Right atrium auricular region (tissue), 2 donors: ENCODE data around the gene SORCS3. TPM values are rescaled to one million over a fixed set of nuclear protein-coding genes. Genes with fewer than 3 reads are reported as not detected.
"Not testable (repeated sequence)": the region's sequence is repeated elsewhere in the genome, so short reads cannot be mapped to it uniquely, and the experiment has no call there.

Experiments used
- DNase-seq: peaks from one replicate; pipeline ENCODE4 v3.0.0-alpha.2; 2019; ENCODE audit warnings: low spot score
- H3K27ac ChIP-seq, 2 donors: fragments of 200-600 bp; sonication (generic); 1 replicate in 1 of 2; 2 replicates in 1 of 2; pipeline ENCODE4 v1.5.1; 2016 to 2019
- H3K27me3 ChIP-seq, 2 donors: fragments of 200-600 bp; sonication (generic); one replicate each; pipeline versions ENCODE4 v1.5.1 to v1.6.0; 2017 to 2019
- H3K36me3 ChIP-seq: fragments of 200-600 bp; sonication (generic); one replicate; pipeline ENCODE4 v1.5.1; 2016
- H3K4me1 ChIP-seq, 2 donors: fragments of 200-600 bp; sonication (generic); one replicate each; pipeline versions ENCODE4 v1.5.1 to v1.6.0; 2017 to 2019
- H3K4me3 ChIP-seq, 2 donors: fragments of 200-600 bp; sonication (generic); 1 replicate in 1 of 2; 2 replicates in 1 of 2; pipeline ENCODE4 v1.5.1; 2017 to 2019; ENCODE audit warnings: mild to moderate bottlenecking in 1 of 2, moderate library complexity in 1 of 2
- H3K9me3 ChIP-seq, 2 donors: fragments of 200-600 bp; sonication (generic); one replicate each; pipeline ENCODE4 v1.5.1; 2019
- CTCF ChIP-seq, 2 donors: fragments of 200-600 bp; sonication (generic); IDR thresholded peaks; one replicate each; pipeline ENCODE4 v1.5.1; 2019; ENCODE audit warnings: antibody characterized with exemption in 2 of 2
- total RNA-seq, 2 donors: library from RNA; depleted of rRNA; stranded (reverse); fragments of >200 nt; gene quantifications; one replicate each; pipeline ENCODE4 v1.1.0, GENCODE V29; 2016

The SORCS3 gene
- total RNA-seq, 2 donors from 2014 or later: 0.07 TPM; not detected in 1

GRCh38 chr10:104688251-104689042, 47.4 kb downstream of the SORCS3 start:
- DNase-seq: no peak
- Histone ChIP-seq H3K36me3 (no peaks in the 10 kb centered on the region), H3K4me1 (no peaks in the 10 kb centered on the region), H3K27me3 (no peaks in the 10 kb centered on the region), H3K27ac (no peak overlapping the region), H3K9me3 (no peaks in the 10 kb centered on the region), H3K4me3 (no peak overlapping the region)
- no peak for TF ChIP-seq CTCF (IDR thresholded peaks at IDR 0.05)

GRCh38 chr10:104689105-104689504, 48.0 kb downstream of the SORCS3 start:
- Histone ChIP-seq H3K27me3 (no peaks in the 10 kb centered on the region), H3K4me3 (no peak overlapping the region), H3K9me3 (no peaks in the 10 kb centered on the region), H3K4me1 (no peaks in the 10 kb centered on the region), H3K27ac (no peak overlapping the region), H3K36me3 (no peaks in the 10 kb centered on the region)
- DNase-seq: no peak
- TF ChIP-seq CTCF (IDR thresholded peaks at IDR 0.05): no peak

DNA sequence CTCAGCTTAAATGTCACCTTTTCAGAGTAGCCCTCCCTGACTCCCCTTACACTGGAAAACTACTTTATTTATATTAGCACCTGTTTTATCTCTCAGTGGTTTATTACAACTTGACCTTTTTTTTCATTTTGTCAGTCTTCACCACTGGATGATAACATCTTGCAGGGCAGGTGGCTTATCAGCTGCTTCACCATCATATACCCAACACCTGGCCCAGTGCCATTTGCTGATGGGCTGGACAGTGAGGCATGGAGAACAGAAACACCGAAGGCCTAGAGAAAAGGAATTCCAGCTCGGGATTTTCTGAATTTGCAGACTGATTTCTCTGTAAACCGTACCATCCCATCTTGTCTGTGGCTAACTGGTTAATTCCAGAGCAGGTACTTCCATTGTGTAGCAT, 48.5 kb downstream of the SORCS3 start:
- Histone ChIP-seq H3K27me3 (no peaks in the 10 kb centered on the region), H3K4me3 (no peak overlapping the region), H3K9me3 (no peaks in the 10 kb centered on the region), H3K36me3 (no peaks in the 10 kb centered on the region), H3K4me1 (no peaks in the 10 kb centered on the region), H3K27ac (no peak overlapping the region)
- no peak for DNase-seq
- no peak for TF ChIP-seq CTCF (IDR thresholded peaks at IDR 0.05)

DNA sequence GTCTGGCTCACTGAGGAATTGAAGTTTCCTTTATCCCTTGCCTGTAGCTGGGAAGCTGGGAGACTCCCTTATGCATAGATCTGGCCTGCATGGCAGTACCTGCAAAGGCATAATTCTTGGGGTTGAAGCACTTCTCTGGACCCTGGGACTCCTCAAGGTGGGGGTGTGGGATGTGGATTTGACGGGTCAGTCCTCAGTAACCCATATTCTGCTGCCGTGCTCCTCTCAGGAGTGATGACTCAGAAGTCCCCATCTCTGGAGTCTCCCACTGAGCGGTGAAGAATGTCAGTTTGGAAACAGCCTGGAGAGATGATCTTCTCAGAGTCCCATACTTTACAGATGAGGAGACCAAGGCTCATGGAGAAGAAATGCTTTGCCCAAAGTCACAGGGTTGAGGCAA, 49.0 kb downstream of the SORCS3 start:
- no peak for DNase-seq

GRCh38 chr10:104690959-104691358, 49.9 kb downstream of the SORCS3 start:
- no peaks in the 10 kb centered on the region for H3K4me1 ChIP-seq
- no peaks in the 10 kb centered on the region for H3K27me3 ChIP-seq
- no peak overlapping the region for H3K4me3 ChIP-seq
- no peak for TF ChIP-seq CTCF (IDR thresholded peaks at IDR 0.05)
- no peaks in the 10 kb centered on the region for H3K36me3 ChIP-seq
- no peak for DNase-seq
- H3K27ac ChIP-seq: no peak overlapping the region
- no peaks in the 10 kb centered on the region for H3K9me3 ChIP-seq

More for the DNA sequence above, 49.0 kb downstream of the SORCS3 start:
- Histone ChIP-seq H3K27ac (no peak overlapping the region), H3K4me3 (no peak overlapping the region), H3K9me3 (no peaks in the 10 kb centered on the region), H3K36me3 (no peaks in the 10 kb centered on the region), H3K27me3 (no peaks in the 10 kb centered on the region), H3K4me1 (no peaks in the 10 kb centered on the region)
- no peak for TF ChIP-seq CTCF (IDR thresholded peaks at IDR 0.05)

DNA sequence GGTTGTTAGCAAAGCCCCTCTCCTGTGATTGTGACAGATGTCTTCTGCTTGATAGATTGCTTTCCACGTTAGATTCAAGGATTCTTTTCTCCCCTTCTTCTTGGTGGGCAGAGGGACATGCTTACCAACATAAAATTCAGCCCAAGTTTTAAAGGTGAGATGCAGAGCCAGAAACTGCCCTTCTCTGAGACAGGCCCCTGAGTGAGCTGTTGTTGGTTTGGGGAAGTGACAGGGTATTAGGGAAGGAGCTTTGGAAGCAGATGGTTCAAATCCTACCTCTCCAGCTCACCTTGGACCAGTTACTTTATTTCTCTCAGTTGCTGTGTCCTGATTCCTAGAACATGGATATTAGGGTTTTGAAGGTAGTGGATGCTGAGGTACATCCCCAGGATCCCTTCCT, 53.0 kb downstream of the SORCS3 start:
- Histone ChIP-seq H3K27ac (no peak overlapping the region), H3K36me3 (no peaks in the 10 kb centered on the region), H3K9me3 (no peaks in the 10 kb centered on the region), H3K4me3 (no peak overlapping the region), H3K27me3 (no peaks in the 10 kb centered on the region), H3K4me1 (no peaks in the 10 kb centered on the region)
- no peak for DNase-seq
- no peak for TF ChIP-seq CTCF (IDR thresholded peaks at IDR 0.05)

- H3K27ac ChIP-seq, H3K9me3 ChIP-seq, DNase-seq, H3K4me3 ChIP-seq, H3K27me3 ChIP-seq, H3K4me1 ChIP-seq, H3K36me3 ChIP-seq: not testable (repeated sequence)
Measured at GRCh38 chr10:104703262-104703661, 62.2 kb downstream of the SORCS3 start.
